Epithelial cell of prostate (primary cell): Measurements from ENCODE around the gene EFCAB6.

Experiments
- DNase-seq: peaks from one replicate; pipeline ENCODE4 v3.0.0-alpha.2; 2011; ENCODE audit warnings: low read depth, low spot score
- H3K27ac ChIP-seq: fragments of 450-650 bp; 2 replicates; pipeline ENCODE4 v1.5.1; 2017; ENCODE audit warnings: mild to moderate bottlenecking

Gene EFCAB6

DNA sequence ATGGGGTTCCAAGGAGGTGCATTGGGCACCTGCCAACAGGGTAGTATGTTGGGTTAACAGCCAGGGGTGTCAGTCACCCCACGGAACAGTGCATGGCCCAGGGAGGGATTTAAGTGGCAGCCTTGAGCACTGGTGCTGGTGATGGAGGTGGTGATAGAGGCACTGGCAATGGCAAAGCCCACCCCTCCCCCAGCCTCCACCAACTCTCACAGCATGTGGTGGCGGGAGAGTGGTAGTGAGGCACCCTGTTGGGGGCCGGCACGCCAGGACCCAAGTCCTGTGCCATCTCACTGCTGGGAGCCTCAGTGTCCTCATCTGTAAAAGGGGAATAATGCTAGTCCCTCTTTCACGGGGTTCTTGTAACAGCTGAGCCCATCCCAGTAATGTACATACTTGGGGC lies 318.8 kb downstream of the EFCAB6 start:
- no peak for DNase-seq
- H3K27ac ChIP-seq, result no peak overlapping the region

DNA sequence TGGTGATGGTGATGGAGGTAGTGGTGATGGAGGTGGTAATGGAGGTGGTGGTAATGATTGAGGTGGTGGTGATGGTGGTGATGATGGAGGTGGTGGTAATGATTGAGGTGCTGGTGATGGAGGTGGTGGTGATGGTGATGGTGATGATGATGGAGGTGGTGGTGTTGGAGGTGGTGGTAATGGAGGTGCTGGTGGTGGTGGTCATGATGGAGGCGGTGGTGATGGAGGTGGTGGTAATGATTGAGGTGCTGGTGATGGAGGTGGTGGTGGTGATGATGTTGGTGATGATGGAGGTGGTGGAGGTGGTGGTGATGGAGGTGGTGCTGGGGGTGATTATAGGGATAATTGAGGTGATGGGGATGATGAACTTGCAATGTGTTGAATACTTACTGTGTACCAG lies 320.4 kb downstream of the EFCAB6 start:
- no peak for DNase-seq

DNA sequence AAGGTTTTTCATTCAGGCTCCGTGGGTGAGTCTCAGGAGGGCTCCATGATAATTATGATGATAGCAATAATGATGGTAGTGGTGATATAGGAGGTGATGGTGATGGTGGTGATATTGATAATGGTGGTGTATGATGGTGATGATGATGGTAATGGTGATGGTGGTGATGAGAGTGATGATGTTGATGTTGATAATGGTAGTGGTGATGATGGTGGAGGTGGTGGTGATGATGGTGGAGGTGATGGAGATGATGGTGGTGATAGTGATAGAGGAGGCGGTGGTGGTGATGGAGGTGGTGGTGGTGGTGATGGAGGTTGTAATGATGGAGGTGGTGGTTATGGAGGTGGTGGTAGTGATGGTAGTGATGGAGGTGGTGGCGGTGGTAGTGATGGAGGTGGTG lies 320.9 kb downstream of the EFCAB6 start:
- no peak overlapping the region for H3K27ac ChIP-seq
- no peak for DNase-seq

More for the DNA sequence above, 320.4 kb downstream of the EFCAB6 start:
- H3K27ac ChIP-seq, result no peak overlapping the region

DNA sequence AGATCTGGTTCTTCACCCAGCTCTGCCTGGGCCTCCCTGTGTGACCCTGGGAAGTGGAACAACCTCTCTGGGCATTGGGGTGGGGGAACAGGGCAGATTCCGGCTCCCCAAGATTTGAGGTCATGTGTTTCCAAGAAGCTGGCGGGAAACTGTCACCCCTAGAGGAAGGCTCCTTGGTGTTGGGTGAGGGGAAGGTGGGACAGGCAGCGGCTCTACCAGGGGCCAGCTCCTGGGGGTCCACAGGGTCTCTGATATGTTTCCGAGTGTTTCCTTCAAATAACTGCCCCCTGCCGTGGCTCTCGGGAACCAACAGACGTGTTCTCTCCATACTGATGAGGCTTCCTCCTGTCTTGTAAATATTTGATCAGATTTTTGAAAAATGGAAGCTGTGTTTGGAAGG lies 321.8 kb downstream of the EFCAB6 start:
- H3K27ac ChIP-seq, result no peak overlapping the region
- DNase-seq, result no peak

DNA sequence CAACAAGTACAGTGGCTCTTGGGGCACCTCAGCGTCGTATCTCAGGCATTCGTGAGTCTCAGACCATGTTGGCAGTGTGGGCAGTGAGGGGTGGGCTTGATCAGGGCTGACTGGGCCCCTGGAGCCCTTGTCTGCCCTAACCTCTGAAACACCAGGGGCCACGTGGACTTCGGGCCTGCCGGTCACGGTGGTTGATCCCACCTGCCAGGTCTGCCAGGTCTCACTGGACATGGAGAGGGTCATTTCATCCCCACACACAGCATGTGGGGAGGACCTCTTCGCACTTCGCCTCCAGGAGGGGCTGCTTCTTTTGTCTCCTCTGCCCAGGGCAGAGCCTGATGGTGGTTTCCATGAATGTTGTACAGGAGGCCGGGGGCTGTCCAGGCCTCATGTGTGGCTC lies 323.2 kb downstream of the EFCAB6 start:
- DNase-seq, result no peak

DNA sequence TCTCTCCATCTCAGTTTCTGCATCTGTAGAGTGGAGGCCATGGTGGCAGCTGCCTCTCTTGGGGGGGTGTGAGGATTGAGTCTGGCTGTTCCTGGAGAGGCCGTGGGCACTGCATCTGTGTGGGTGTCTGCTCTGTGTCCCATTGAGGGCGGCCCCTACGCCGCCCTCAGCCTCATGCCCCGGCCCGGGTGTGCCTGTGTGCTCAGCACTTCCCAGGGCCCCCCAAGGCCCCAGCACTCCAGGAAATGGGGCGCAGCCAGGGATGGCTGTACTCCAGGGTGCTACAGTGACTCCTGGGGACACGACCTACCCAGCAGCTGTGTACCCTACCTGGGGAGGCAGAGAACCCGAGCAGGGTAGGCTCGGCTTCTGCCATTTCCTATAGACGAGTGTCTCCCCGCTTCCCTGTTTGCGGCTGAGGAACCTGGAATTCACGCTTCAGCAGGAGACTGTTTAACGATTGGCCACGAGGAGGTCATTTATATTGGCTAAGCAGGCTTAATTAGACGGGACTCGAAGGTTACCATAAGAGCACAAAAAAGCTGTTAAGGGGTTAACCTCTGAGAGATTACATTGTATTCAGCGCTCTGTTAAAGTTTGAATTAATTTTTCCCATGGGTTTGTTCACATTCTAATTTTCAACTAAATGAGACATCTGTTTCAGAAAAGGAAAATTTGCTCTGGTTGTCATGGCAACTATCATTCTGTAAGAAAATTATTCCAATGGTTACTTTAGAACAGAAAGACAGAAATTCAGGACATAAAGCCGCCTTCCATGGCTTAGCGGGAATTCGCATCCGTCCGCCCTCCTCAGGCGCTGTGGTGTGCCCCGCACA lies 323.9 kb downstream of the EFCAB6 start:
- no peak overlapping the region for H3K27ac ChIP-seq
- DNase-seq, result no peak

More for the DNA sequence above, 323.2 kb downstream of the EFCAB6 start:
- no peak overlapping the region for H3K27ac ChIP-seq

DNA sequence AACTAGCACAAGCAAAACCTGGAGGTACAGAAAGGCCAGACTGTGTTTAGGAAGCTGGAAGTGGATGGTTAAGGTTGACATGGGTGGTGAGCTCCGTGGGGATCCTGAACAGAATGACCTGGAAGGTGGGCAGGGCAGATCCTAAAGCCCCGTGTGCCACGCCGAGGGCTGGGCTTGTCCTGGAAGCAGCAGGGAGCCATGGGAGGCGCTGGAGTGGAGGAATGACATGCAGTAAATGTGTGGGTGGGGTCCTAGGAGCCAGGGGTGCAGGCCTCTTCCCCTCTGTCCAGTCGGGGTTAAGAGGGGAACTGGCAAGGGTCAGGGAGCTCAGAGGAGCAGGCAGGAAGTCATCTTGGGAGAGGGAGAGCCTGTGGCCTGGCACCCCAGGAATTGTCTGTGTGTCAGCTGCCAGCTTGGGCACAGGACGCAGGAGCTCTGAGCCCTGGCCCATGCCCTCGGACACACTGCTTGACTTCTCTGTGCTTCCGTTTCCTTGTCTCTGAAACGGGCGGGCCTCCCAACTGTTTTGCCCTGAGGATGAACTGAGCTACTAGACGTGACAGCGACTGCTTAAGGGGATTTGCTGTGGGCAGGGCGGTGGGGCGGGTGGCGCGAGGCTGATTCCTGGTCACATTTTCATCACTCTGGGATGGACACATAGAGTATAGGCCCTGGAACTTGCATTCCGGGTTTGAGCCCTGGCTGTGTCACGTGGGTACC lies 324.6 kb downstream of the EFCAB6 start:
- DNase-seq, result no peak
- H3K27ac ChIP-seq, result no peak overlapping the region

DNA sequence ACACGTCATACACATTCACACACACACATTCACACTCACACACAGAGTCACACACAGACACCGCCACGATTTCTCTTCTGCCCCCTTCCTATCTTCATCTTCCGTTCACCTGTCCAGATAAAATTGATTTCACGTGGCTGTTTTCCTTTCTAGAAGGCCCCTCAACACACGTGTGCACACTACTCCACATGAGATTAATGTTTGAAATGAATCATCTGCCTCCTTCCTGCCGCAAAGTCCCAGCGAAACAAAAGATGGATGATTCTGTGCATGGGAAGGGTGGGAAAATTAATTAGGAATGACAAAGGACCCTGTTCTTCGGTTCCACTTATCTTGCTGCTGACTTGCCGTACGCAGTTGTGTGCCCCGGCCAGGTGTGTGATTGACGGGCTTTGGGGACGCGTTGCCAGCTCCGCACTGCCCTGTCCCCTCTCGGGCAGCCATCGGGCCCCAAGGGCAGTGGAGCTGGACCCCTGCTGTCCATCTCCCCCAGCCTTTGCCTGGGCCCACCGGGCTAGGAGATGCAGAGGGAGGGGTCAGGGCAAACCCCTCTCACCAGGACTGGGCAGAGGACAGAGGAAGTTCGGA lies 326.5 kb downstream of the EFCAB6 start:
- no peak for DNase-seq
- H3K27ac ChIP-seq, result no peak overlapping the region

DNA sequence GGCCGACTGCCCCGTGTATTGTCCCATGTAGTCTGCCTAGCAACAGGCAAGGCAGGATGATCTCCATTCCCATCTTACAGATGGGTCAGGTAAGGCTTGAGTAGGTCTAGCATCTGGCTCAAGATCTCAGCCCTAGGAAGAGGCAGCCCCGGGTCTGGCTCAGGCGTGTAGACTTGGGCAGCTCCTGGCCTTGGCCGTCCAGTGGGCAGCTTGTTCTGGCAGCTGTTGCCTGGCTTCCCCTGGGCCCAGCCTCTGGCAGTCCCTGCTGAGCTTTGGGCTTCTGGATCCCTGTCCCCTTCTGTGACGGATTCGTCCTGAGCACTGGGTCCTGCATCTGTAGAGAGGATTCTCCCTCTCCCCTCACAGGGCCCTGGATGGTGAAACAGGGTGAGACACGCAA lies 327.9 kb downstream of the EFCAB6 start:
- H3K27ac ChIP-seq, result no peak overlapping the region
- no peak for DNase-seq

DNA sequence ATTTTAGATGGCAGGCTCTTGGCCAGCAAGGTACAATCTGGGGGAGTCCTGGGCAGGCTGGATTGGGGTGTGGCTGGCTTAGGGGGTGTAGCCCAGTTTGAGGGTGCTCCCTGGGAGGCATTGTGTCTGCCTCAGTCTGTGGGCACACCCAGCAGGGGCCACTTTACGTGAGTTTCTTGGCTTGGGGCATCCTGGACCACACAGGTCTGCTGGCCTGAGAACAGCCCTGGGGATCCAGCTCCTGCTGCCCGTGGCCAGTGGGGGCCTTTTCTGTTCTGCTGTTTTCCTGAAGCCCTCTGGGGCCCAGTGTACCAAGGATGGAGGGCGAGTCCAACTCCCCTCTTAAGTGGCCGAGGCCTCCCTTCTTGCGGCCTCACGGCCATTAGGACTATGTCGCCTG lies 328.4 kb downstream of the EFCAB6 start:
- H3K27ac ChIP-seq, result no peak overlapping the region
- no peak for DNase-seq

DNA sequence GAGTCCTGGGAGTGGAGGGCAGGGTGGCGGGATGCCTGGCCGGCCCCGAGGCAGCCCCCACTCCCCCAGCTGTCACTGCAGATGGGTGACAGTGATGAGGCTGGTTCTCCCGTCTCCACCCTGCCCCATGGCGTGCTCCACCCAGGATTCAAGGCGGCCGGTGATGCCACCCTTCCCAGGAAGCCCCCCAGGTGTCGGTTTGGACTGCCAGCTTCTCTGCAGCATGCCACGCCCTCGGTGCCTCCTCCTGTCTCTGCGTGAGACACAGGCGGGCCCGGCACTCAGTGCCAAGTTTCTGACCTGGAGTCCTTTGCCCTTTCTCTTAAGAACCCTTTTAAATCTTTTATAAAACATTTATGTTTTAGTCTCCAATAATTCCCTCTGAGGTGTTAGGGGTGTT lies 328.8 kb downstream of the EFCAB6 start:
- DNase-seq, result no peak
- H3K27ac ChIP-seq, result no peak overlapping the region

DNA sequence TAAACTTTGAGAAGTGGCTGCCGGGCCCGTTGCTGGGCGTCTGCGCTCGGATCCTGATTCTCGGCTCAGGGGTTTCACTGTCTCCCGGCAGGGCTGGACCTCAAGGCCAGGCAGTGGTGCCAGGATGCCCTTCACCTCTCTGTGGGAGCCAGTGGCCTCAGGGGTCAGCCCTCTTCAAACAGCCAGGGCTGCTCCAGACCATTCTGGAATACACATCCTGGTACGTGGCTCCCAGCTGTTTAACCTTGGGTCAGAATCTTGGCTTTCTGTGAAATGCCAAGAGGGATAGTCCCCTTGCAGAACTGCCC lies 329.8 kb downstream of the EFCAB6 start:
- no peak overlapping the region for H3K27ac ChIP-seq
- no peak for DNase-seq

DNA sequence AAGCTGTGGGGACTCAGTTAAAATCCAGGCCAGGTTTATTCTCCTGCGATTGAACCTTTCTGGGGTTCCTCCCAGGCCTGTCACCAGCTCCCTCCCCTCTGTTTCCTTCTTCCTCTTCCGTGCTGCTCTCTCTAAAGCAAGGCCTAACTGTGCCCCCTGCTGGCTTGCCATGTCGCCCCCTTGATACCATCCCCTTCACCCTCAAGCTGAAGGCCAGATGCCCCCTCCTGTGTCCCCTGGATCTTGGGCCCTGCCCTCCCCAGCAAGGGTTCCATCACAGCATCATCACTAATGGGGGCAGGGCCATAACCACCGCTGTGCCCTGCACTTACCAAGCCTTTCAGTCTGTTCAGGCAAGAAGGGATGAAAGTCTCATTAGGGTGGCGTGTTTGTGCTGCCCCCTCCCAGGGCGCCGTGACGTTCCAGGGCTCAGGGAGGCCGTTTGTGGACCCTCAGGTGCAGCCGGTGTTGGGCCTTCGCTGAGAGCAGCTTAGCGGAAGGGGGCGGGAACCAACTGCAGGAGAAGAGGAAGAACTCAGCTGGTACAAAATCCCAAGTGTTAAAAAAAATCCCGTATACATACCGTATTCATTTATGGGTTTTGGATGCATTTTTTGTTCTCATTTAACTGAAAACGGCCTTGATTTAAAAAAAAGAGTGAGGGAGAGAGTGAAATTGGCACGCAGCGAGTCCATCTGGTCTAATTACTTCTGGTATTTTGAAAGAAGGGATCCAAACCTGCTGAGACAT lies 330.4 kb downstream of the EFCAB6 start:
- no peak for DNase-seq
- H3K27ac ChIP-seq, result no peak overlapping the region

DNA sequence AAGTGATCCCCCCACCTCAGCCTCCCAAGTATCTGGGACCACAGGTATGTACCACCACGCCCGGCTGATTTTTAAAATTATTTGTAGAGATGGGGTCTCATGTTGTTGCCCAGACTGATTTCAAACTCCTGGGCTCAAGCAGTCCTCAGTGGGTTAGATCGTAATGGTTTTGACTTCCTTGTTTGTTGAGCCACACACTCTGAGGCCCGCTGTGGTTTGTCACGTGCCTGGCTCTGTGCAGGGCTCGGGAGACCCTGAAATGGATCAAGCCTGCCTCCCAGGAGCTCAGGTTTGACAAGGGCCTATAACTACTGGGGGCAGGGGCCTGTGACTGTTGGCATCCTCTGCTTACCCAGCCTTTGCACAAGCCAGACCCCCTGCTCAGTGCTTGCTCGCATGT lies 332.1 kb downstream of the EFCAB6 start:
- no peak for DNase-seq
- H3K27ac ChIP-seq, result no peak overlapping the region

DNA sequence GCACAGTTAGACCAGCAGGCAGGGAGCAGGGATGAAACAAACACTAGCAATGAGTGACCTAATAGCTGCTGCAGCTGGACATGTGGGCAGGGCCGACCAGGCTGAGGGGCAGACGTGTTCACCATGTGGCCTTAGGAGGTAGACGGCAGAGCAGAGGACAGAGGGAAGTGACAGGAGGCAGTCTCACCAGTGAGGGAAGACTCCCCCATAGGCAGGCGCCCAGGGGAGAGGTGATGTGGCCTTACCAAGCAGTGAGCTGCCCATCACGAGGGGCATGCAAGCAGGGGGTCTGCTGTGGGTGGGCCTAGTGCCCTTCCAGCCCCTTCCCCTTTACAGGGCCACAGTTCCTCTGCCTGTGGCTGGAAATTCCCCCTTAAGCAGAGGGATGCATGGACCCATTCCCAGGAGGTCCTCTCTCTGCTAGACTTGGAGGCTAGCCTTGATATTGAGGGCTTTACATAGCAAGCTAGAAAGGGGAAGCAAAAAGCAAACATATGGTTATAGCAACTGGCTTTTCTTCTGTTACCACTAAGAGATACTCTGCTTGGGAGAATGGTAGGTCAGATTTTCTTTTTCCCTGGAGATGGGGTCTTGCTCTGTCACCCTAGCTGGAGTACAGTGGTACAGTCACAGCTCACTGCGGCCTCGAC lies 332.7 kb downstream of the EFCAB6 start:
- H3K27ac ChIP-seq, result no peak overlapping the region
- no peak for DNase-seq
